B cell (primary cell): Measurements from ENCODE around the gene SNRNP70. TPM values are rescaled to one million over a fixed set of nuclear protein-coding genes. Genes with fewer than 3 reads are reported as not detected.

ENCODE experiments used
- ATAC-seq: fragments of 200-7000 bp; cut with Tn5 transposase; one replicate; pipeline ENCODE4 v1.10.0; 2021; ENCODE audit warnings: low read depth, mild to moderate bottlenecking, moderate number of reproducible peaks, moderate library complexity
- CTCF ChIA-PET: fragments of 350-600 bp; sonication (Branson Sonifier 250); formaldehyde crosslinking; loops from one replicate; lab custom pipeline; 2021; ENCODE audit warnings: antibody characterized with exemption, inconsistent platforms; lab: Charles Lee
- POLR2A ChIA-PET: fragments of 350-600 bp; sonication (Branson Sonifier 250); formaldehyde crosslinking; loops from one replicate; lab custom pipeline; 2021; ENCODE audit warnings: antibody characterized with exemption; lab: Charles Lee
- DNase-seq: peaks from one replicate; pipeline ENCODE4 v3.0.0; 2013
- H2AFZ ChIP-seq: 2 replicates; pipeline ENCODE4 v1.6.1; 2012; ENCODE audit warnings: mild to moderate bottlenecking, low read depth, low read length; ENCODE audit not compliant: insufficient read depth, poor library complexity, severe bottlenecking
- H3K27ac ChIP-seq, 2 donors: 1 replicate in 1 of 2; 2 replicates in 1 of 2; pipeline ENCODE4 v1.5.1; 2012 to 2013; ENCODE audit warnings: low read length in 2 of 2, mild to moderate bottlenecking in 2 of 2, moderate library complexity in 1 of 2
- H3K27me3 ChIP-seq, 4 experiments: fragments of 200-600 bp in 1 of 4; sonication (generic) in 1 of 4; replicated peaks in 1 of 4; 1 replicate in 2 of 4; 2 replicates in 2 of 4; pipeline versions ENCODE4 v1.6.1 to v1.7.0; 2013 to 2016; ENCODE audit warnings: low read length in 3 of 4, mild to moderate bottlenecking in 2 of 4, mixed read lengths in 1 of 4, moderate library complexity in 1 of 4; ENCODE audit not compliant: insufficient read depth in 4 of 4, control insufficient read depth in 3 of 4; ENCODE audit errors: control extremely low read depth in 1 of 4
- H3K36me3 ChIP-seq, 2 experiments: replicated peaks in 1 of 2; 1 replicate in 1 of 2; 2 replicates in 1 of 2; pipeline versions ENCODE4 v1.6.1 to v1.7.1; 2013; ENCODE audit warnings: low read length in 1 of 2; ENCODE audit not compliant: insufficient read depth in 2 of 2, control insufficient read depth in 1 of 2; ENCODE audit errors: control extremely low read depth in 1 of 2, extremely low read depth in 1 of 2
- H3K4me1 ChIP-seq, 2 donors: fragments of 200-600 bp in 1 of 2; sonication (generic) in 1 of 2; 1 replicate in 1 of 2; 2 replicates in 1 of 2; pipeline versions ENCODE4 v1.5.1 to v1.6.1; 2013 to 2017; ENCODE audit warnings: low read length in 2 of 2; ENCODE audit not compliant: control insufficient read depth in 2 of 2, insufficient read depth in 2 of 2
- H3K4me2 ChIP-seq: replicated peaks from 2 replicates; pipeline ENCODE3; 2012; ENCODE audit warnings: mild to moderate bottlenecking, low read depth, low read length; ENCODE audit not compliant: poor library complexity, severe bottlenecking
- H3K4me3 ChIP-seq, 5 experiments: fragments of 200-600 bp in 1 of 5; sonication (generic) in 1 of 5; 1 replicate in 3 of 5; 2 replicates in 2 of 5; pipeline versions ENCODE4 v1.5.1 to v1.7.0; 2011 to 2016; ENCODE audit warnings: low read length in 4 of 5, mild to moderate bottlenecking in 4 of 5, low read depth in 2 of 5, control low read depth in 1 of 5, moderate library complexity in 1 of 5; ENCODE audit not compliant: insufficient read depth in 1 of 5; ENCODE audit errors: control extremely low read depth in 1 of 5, extremely low read depth in 1 of 5
- H3K79me2 ChIP-seq: fragments of 200-600 bp; sonication (generic); one replicate; pipeline ENCODE4 v1.6.0; 2016; ENCODE audit warnings: low read length; ENCODE audit not compliant: control insufficient read depth, insufficient read depth
- H3K9ac ChIP-seq: fragments of 200-600 bp; sonication (generic); 2 replicates; pipeline ENCODE4 v1.6.1; 2017; ENCODE audit warnings: mild to moderate bottlenecking, low read length, moderate library complexity
- H3K9me3 ChIP-seq, 3 donors: one replicate each; pipeline versions ENCODE4 v1.6.1 to v1.7.1; 2013; ENCODE audit warnings: low read length in 2 of 3; ENCODE audit not compliant: control insufficient read depth in 2 of 3, insufficient read depth in 1 of 3; ENCODE audit errors: control extremely low read depth in 1 of 3
- H4K20me1 ChIP-seq: 2 replicates; pipeline ENCODE4 v1.6.0; 2012; ENCODE audit warnings: mild to moderate bottlenecking, low read length; ENCODE audit not compliant: insufficient read depth, control insufficient read depth, poor library complexity, severe bottlenecking
- H3K27ac Mint-ChIP-seq: one replicate; pipeline ENCODE4 v1.8.0; 2021; ENCODE audit warnings: mixed read lengths
- H3K27me3 Mint-ChIP-seq: one replicate; pipeline ENCODE4 v1.8.0; 2021; ENCODE audit warnings: mixed read lengths
- H3K4me1 Mint-ChIP-seq: one replicate; pipeline ENCODE4 v1.8.0; 2021; ENCODE audit warnings: mixed read lengths
- H3K4me3 Mint-ChIP-seq: one replicate; pipeline ENCODE4 v1.8.0; 2021; ENCODE audit warnings: mixed read lengths
- H3K9me3 Mint-ChIP-seq: one replicate; pipeline ENCODE4 v1.8.0; 2022; ENCODE audit warnings: mixed read lengths; ENCODE audit not compliant: insufficient read depth
- CTCF ChIP-seq: fragments of 200-600 bp; IDR thresholded peaks from one replicate; pipeline ENCODE4 v1.8.0; 2022; ENCODE audit warnings: antibody characterized with exemption, mild to moderate bottlenecking
- EZH2 ChIP-seq: IDR thresholded peaks from 2 replicates; pipeline ENCODE4 v1.6.1; 2012; ENCODE audit warnings: borderline replicate concordance, low read depth, mild to moderate bottlenecking, moderate library complexity, low read length; ENCODE audit not compliant: insufficient read depth, poor library complexity, severe bottlenecking
- WGBS: methylation state at CpG from one replicate; pipeline ENCODE4 v1.1.5; 2013; ENCODE audit warnings: missing lambda C conversion rate; ENCODE audit not compliant: insufficient coverage; 5-methylcytosine and 5-hydroxymethylcytosine counted together
- intact Hi-C: fragments of 100-400 bp; cut with micrococcal nuclease; formaldehyde crosslinking; loops from one replicate; pipeline ENCODE4 v1.10.0; 2022
- polyA plus RNA-seq: library from polyadenylated mRNA; depleted of rRNA; stranded (reverse); fragments of >200 nt; gene quantifications from 2 replicates; pipeline ENCODE4 v1.2.3, GENCODE V29; 2012
- total RNA-seq, 2 donors: library from RNA; stranded (reverse); fragments of 120-200 nt in 1 of 2; gene quantifications; 1 replicate in 1 of 2; 2 replicates in 1 of 2; pipeline versions ENCODE4 v1.2.3 to v1.2.4, GENCODE V29; 2013 to 2022

The SNRNP70 gene
- total and polyA plus RNA-seq, 2 donors (not counting 1 experiment from before 2014, with no cell fraction given), result 598 to 954 TPM

GRCh38 chr19:49103331-49104085, 18.3 kb downstream of the SNRNP70 start:
- ChIA-PET CTCF (interaction anchor here (0.6 to 1.0 kb wide), 2 partner anchors 11 to 95 kb away, joined by 3 to 4 read pairs; partner anchors contain the start of gene LIN7B), POLR2A (interaction anchor here (0.6 kb wide), 2 partner anchors 19 to 307 kb away, joined by 7 to 10 read pairs; no protein-coding TSS in a partner anchor)
- Mint-ChIP-seq H3K27me3 (no peaks in the 10 kb centered on the region), H3K27ac (no peak overlapping the region), H3K4me1 (peaks cover 8% of the 10 kb centered on the region), H3K4me3 (no peak overlapping the region), H3K9me3 (no peaks in the 10 kb centered on the region)
- Histone ChIP-seq H3K4me2 (peak overlapping the region; percentile 40), H3K27me3 (no peaks in the 10 kb centered on the region), H3K36me3 (peaks cover 1 to 77% of the 10 kb centered on the region in 2 experiments), H3K27ac (peak overlapping the region in 1 of 2 donors; percentile 48), H2AFZ (no peak overlapping the region), H4K20me1 (peaks cover 85% of the 10 kb centered on the region), H3K9me3 (no peaks in the 10 kb centered on the region), H3K79me2 (peaks cover 24% of the 10 kb centered on the region), H3K4me1 (peaks cover 13 to 14% of the 10 kb centered on the region in 2 donors), H3K9ac (no peak overlapping the region), H3K4me3 (no peak overlapping the region)
- no peak for TF ChIP-seq EZH2
- TF ChIP-seq CTCF, result no peak
- 58% methylated on average over 19 of the region's 33 CpGs for WGBS
- intact Hi-C loops, result no loop called here
- DNase-seq (no peak), ATAC-seq (no peak)
